ENCODE results near the gene TRIM71. TPM values are rescaled to one million over a fixed set of nuclear protein-coding genes. Genes with fewer than 3 reads are reported as not detected.
"Not testable (repeated sequence)": the region's sequence is repeated elsewhere in the genome, so short reads cannot be mapped to it uniquely, and the experiment has no call there.

The TRIM71 gene
- polyA plus RNA-seq, 1 donor = 0.18 TPM

DNA sequence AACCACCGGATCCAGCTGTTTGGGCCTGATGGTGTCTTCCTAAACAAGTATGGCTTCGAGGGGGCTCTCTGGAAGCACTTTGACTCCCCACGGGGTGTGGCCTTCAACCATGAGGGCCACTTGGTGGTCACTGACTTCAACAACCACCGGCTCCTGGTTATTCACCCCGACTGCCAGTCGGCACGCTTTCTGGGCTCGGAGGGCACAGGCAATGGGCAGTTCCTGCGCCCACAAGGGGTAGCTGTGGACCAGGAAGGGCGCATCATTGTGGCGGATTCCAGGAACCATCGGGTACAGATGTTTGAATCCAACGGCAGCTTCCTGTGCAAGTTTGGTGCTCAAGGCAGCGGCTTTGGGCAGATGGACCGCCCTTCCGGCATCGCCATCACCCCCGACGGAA lies 73.6 kb downstream of the TRIM71 start:
- no peak for DNase-seq

GRCh38 chr3:32892625-32893598 lies 75.1 kb downstream of the TRIM71 start:
- DNase-seq = no peak

DNA sequence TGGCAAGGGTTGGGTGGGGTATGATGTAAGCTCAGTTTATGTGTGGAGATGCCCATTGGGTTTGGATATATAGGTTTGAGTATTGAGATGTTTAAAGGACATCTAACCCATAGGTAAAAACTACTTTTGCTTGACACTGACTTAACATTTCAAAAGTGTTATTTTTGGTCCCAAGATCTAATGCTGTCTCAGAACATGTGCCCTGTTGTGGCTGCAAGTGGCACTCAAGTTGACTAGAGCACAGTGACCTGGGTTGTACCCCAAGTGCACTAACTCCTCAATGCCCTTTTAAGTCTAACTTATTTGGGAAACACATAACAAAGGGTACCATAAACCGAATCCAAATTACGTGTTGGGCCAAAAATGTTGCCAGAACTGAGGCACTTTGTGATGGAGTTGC lies 77.2 kb downstream of the TRIM71 start:
- no peak for DNase-seq

- DNase-seq = no peak
Measured at GRCh38 chr3:32895701-32896100, 77.9 kb downstream of the TRIM71 start.

DNA sequence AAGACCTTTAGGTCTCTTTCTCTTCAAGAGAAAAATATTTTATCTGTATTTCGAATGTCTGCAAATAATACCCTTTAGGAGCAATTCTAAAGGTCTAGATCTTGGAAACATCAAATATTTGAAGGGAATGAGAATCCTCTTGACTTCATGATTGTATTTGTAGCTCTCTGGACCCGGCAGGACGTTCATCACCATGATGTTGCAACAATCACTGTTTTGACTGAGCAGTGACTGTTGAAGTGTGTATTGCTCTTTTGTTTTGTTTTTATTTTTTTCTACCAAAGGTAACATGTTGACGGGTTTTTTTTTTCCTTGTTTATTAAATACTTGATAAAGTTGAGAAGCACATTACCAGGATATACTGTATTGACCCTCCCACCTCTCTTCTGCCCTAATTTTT lies 78.3 kb downstream of the TRIM71 start:
- DNase-seq = no peak

DNA sequence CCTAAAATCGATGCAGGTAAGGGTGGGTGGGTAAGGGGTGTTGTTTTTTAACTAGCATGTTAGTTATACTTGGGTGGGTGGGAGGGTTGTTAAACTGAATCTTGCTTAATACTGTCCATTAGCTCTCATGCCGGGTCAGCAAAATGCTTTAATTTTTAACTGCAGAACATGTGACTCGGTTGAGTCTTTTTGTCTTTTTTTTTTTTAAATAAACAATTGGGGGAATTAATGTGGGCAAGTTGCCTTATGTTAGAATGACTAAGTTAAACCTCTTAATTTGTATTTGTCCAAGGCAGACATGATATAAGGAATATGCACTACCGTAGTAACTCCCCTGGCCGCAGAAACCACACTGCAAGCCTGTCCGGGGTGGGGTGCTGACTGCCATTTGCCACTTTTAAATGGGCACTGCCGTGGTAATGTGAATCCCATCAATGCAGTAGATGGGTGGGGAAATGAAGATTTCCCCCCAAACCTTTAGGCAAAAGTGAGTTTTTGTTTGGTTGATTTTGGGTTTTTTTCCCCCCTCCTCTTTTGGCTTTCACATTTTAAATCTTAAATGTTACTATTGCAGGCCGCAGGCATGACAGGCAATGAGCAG lies 79.3 kb downstream of the TRIM71 start:
- no peak for DNase-seq

DNA sequence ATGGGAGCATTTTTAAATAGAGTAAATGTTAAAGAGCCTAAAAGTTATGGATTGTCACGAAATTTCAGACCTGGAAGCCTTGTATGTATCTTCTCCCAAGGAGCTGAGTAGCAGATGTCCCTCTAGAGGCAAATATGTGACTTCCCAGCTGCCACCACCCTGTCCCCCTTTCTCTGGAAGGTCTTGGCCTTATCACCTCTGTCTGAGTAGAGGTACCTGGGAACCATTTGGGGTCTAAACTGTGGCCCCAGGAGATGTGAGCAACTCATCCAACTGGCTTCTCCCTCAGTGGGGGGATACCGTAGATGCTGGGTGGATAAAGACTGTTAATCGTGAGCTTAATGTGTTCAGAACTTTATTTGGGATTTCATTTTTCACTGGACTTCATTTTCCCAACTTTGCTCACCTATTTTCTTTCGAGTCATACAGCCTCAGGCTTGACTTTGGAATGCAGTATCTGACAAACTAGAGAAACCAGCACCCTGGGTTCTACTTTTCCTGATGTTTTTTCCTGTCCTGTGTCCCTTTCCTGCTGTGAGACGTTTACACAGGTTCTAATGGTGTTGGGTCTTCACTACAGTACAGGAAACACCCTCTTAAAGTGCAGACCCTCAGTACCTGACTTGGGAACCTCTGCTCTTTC lies 80.3 kb downstream of the TRIM71 start:
- no peak for DNase-seq

DNA sequence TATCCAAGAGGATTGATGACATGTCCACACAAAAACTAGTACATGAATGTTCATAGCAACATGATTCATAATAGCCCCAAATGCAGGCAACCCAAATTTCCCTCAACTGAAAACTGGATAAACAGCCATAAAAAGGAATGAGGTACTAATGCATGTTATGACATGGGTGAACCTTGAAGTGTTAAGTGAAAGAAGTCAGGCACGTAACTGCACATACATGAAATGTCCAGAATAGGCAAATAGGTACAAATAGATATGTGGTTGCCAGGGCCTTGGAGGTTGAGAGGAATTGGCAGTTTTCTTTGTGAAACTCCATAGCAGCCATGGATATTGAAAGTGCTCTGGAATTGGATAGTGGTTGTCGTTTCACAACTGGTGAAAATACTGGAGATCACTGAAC lies 81.5 kb downstream of the TRIM71 start:
- DNase-seq = no peak

GRCh38 chr3:32901005-32901932 lies 83.5 kb downstream of the TRIM71 start:
- no peak for DNase-seq

- DNase-seq = not testable (repeated sequence)
Measured at GRCh38 chr3:32902887-32903371, 85.1 kb downstream of the TRIM71 start.

DNA sequence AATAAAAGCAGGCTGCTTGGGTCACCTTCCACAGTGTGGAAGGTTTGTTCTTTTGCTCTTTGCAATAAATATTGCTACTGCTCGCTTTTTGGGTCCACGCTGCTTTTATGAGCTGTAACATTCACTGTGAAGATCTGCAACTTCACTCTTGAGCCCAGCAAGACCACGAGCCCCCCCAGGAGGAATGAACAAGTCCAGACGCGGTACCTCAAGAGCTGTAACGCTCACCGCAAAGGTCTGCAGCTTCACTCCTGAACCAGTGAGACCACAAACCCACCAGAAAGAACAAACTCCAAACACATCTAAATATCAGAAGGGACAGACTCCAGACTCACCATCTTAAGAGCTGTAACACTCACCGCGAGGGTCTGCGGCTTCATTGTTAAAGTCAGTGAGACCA lies 86.2 kb downstream of the TRIM71 start:
- DNase-seq = no peak

DNA sequence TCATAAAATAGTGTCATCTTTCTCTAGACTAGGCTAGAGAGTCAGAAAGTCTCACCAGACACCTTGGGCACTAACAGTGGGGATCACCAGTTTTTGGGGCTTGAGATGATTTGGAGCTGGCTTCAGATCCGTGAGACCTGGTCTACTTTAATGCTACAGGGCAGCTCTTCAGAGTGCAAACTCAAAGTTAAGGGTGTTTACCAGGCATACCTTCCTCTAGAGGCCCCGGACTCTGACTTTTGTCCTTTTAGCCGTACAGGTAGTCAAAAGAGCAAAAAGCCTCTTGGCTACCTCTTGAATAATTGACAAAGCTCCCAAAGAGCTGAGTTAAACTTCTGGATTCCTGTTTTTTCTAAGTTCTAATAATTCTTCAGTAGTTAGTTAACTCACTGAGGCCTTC lies 92.2 kb downstream of the TRIM71 start:
- DNase-seq = no peak

DNA sequence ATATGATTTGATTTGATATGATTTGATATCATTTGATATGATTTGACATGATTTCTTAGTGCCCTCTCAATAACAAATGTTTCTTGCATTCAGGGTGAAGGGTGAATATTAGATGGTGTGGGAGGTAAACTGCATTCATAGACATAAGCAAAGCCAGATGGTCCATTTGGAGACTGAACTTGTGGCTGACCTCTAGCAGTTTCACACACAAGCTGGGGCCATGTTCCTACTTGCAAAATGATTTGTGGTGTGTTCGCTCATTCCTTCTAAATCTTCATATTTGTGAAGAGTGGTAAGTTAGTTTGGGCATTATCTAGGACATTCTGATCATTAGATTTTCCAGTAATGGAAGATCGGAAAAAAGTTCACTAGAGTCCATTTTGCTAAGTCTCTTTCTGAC lies 93.2 kb downstream of the TRIM71 start:
- no peak for DNase-seq

GRCh38 chr3:32912046-32912445 lies 94.2 kb downstream of the TRIM71 start:
- no peak for DNase-seq

DNA sequence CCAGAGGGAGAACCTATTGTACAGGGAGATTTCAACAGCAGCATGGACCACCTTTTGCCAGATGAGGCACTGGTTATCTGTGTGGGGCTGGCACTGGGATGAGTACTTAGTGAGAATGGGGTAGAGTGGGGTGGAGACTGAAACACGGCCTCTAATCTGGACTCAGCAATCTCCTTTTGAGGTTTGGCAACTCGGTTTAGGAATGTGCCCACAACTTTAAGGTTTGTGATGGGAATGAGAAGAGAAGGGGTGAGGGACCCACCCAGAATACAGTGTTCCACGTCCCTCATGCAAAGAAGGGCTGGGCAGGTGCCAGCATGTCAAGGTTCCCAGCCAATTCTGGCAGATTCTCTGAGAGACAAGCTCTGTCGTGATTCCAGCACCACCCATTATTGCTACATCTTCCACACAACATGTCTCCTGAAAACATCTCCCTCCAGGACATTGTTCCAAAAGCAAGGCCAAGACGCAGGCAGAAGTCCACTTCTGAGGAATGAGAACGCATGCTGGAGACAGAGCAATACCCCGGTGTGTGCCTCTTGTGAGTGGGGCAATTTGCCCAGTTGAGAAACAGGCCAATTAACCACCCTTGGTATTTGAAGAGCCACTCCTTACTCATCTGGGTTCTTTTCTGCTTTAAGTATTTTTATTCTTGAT lies 96.1 kb downstream of the TRIM71 start:
- no peak for DNase-seq

DNA sequence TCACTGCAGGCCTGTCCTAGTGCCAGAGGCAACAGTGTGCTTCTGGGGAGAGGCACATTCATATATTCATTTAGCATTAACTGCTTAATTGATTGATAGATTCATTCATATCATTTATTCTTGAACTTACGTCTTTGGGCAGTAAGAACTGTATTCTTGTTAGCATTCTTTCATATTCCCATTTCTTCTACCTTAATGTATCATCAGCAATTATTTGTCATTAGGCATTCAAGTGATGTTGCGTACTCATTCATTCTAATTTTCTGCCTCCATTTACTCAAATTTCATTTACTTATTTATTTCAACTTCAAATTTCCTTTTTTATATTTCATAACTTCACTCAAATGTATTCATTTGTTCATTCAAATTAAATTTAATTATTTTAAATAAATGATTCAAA lies 102.1 kb downstream of the TRIM71 start:
- DNase-seq = no peak

- no peak for DNase-seq
Measured at GRCh38 chr3:32922078-32922477, 104.3 kb downstream of the TRIM71 start.

GRCh38 chr3:32930161-32930560 lies 112.4 kb downstream of the TRIM71 start:
- DNase-seq = no peak

GRCh38 chr3:32931273-32931672 lies 113.5 kb downstream of the TRIM71 start:
- not testable (repeated sequence) for DNase-seq

GRCh38 chr3:32934150-32934742 lies 116.4 kb downstream of the TRIM71 start:
- DNase-seq = peak; percentile 24

DNA sequence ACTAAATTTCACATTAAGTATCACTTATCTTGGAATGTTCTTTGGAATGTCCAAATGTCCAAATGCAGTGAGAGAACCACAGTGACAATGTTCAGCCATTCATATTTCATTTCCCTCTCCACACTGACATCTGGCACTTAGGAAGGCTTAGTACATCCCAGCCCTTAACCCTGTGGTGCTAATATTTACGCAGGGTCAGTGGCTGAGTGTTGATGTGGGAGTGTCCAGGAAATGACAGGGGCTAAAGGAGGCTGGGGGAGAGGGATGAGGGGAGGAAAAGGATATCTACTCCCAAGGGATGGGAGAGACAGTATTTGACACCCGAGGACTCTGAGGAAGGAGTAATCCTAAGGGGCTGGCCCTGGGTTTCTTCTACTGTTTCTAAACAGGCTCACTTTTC lies 119.5 kb downstream of the TRIM71 start:
- no peak for DNase-seq

All from hindlimb muscle (tissue), 1 donor.